Epithelial cell of esophagus (primary cell): ENCODE data around the gene CYP27A1.
"Not testable (repeated sequence)": the region's sequence is repeated elsewhere in the genome, so short reads cannot be mapped to it uniquely, and the experiment has no call there.

Source experiments
- DNase-seq: peaks from one replicate; pipeline ENCODE4 v3.0.0; 2010; ENCODE audit warnings: low read depth
- H3K4me3 ChIP-seq: 2 replicates; pipeline ENCODE4 v1.5.1; 2011; ENCODE audit warnings: mild to moderate bottlenecking, low read length, control low read depth
- TF ChIP-seq, protein P1 (sequence below): IDR thresholded peaks from 2 replicates; pipeline ENCODE4 v1.5.1; 2011; ENCODE audit warnings: low read depth, mild to moderate bottlenecking, low read length, control low read depth, inconsistent platforms; ENCODE audit not compliant: insufficient read depth; ENCODE audit errors: missing control alignments

Gene CYP27A1

DNA sequence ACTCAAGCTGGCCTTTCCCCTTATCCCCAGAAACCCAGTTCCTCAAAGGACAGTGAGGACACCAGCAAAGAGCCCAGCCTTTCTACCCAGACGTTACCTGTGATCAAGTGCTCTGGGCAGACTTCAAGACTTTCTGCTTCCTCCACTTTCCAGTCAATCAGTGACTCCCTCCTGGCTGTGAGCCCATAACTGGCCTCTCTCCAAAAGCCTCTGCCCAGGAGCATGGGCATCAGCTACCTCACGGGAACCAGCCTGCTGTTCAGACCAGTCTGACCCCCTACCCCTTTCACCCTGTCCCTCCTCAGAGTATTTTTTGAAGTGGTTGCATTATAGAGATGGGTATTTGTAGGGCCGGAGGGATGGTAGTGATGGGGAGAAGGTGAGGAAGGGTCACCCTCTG lies 27.7 kb upstream of the CYP27A1 start:
- no peak for DNase-seq
- no peak overlapping the region for H3K4me3 ChIP-seq
- TF ChIP-seq, protein P1, sequence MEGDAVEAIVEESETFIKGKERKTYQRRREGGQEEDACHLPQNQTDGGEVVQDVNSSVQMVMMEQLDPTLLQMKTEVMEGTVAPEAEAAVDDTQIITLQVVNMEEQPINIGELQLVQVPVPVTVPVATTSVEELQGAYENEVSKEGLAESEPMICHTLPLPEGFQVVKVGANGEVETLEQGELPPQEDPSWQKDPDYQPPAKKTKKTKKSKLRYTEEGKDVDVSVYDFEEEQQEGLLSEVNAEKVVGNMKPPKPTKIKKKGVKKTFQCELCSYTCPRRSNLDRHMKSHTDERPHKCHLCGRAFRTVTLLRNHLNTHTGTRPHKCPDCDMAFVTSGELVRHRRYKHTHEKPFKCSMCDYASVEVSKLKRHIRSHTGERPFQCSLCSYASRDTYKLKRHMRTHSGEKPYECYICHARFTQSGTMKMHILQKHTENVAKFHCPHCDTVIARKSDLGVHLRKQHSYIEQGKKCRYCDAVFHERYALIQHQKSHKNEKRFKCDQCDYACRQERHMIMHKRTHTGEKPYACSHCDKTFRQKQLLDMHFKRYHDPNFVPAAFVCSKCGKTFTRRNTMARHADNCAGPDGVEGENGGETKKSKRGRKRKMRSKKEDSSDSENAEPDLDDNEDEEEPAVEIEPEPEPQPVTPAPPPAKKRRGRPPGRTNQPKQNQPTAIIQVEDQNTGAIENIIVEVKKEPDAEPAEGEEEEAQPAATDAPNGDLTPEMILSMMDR = no peak

DNA sequence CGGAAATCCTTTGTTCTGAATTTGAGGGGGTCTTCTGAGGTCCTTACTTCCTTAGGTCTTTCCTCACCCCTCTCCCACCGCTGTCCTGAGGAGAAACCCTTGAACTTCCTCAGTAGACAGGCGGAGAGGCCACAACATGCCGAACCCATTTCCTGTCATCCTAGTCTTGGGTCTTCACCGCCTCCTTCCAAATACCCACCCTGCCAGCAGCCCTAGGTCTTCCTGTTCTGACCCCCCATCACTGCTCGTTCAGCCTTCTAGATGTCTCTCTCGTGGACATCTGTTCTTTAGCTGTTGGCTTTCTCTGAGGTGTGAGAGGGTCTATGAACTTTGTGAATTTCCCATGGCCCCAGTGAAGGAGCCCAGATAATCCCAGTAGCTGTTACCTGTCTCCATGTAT lies 27.2 kb upstream of the CYP27A1 start:
- no peak overlapping the region for H3K4me3 ChIP-seq
- TF ChIP-seq, protein P1 = no peak
- DNase-seq = no peak

DNA sequence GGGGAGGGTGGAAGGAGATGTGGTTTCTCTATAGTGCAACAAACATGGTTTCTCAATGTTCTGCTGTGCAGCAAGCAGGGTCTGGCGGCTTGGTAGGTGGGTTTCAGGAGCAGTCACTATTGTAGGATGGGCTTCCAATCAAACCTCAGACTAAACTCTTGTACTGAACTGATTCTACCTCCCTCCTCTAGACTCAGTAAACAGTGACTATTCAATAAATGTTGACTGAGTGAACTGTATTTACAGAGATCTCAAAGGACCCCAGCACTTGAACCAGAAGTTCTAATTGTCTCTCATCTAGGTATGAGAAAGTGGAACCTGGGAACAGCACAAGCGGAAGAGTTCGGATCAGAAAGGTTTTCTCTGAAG lies 26.8 kb upstream of the CYP27A1 start:
- TF ChIP-seq, protein P1 = no peak
- H3K4me3 ChIP-seq = no peak overlapping the region
- DNase-seq = no peak

DNA sequence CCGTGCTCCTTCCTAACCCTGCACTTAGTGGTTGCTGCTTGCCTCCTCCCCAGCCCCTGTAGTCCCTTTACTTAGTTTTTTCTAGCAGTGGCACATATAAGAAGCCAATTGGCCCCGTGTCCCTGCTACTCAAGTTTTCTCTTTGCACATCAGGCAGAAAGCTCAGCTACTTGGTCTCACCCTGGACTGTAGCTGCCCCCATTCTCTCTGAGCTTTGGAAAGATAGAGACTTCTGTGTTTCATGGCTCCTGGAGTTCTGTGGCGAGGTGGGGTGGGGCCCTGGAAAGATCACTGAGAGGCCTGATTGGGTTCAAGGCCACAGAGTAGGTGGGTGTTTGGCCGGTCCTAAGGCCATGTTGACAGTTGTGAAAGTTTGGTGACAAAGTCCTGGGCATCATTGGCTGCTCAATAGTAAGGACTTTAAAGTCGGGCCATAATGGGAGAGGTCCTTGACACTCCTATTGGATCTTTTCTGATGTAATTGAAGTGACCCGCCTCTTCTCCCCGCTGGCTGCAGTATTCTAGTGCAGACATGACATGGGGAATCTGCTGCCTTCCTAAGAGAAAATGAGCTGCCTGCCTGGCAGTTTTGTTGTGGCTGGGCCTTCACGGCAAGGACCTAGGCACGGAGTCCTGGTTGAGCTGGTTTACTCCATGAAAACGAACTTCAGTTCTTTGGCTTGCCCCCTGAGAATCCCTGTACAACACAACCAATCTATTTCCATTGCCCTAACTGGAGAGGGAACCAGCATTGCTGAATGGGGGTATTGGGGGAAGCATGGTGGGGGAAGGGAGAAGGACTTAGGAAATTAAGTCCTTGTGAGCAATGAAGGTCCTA lies 26.2 kb upstream of the CYP27A1 start:
- no peak overlapping the region for H3K4me3 ChIP-seq
- no peak for DNase-seq
- TF ChIP-seq, protein P1 = no peak

DNA sequence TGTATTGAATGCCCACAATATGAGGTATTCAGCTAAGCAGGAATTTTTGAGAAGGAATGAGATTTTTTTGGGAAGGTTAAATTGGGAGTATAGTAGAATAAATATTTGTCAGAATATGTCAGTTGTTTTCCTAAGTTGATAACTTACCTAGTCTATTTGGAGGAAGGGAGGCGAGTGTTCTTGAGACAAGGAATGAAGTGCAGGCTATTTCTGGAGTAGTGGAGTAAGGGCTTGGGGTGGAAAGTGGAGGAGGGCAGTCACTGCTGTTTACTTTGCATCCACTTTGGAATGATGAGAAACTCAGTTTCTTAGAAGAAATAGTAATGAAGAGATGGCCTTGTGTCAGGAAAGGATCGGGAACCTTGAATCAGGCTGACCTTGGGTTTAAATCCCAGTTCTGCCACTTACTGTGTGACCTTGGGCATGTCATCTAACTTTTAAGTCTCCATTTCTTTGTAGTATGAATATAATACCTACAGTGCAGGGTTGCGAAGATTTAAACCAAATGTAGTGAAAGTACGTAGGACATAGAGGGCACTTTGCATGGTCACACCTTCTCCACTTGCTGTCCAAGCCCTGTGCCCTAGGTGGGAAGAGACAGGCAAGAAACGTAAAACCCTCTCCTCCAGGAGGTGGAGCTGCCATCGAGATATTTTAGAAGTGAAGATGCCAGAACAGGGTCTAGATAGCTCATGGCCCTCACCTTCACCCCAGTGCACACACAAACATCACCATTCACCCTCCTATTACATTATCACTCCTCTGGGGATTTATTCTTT lies 25.2 kb upstream of the CYP27A1 start:
- H3K4me3 ChIP-seq = no peak overlapping the region
- TF ChIP-seq, protein P1 = no peak
- DNase-seq = no peak

DNA sequence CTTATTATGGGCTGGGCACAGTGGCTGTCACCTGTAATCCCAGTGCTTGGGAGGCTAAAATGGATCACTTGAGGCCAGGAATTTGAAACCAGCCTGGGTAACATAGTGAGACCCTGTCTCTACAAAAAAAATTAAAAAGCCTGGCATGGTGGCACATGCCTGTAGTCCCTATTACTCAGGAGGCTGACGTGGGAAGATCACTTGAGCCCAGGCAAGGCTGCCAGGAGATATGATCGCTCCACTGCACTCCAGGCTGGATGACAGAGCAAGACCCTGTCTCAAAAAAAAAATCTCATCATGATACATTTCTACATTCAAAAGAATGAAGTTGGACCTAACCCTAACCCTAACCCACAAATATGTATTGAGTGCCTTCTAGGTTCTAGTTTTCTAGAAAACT lies 20.2 kb upstream of the CYP27A1 start:
- TF ChIP-seq, protein P1 = no peak
- H3K4me3 ChIP-seq = no peak overlapping the region
- DNase-seq = no peak

DNA sequence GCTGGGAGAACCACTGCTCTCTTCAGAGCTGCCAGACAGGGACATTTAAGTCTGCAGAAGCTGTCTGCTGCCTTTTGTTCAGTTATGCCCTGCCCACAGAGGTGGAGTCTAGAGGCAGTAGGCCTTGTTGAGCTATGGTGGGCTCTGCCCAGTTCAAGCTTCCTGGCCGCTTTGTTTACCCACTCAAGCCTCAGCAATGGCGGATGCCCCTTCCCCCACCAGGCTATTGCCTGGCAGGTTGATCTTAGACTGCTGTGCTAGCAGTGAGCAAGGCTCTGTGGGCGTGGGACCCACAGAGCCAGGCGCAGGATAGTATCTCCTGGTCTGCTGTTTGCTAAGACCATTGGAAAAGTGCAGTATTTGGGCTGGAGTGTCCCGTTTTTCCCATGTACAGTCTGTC lies 9.2 kb upstream of the CYP27A1 start:
- not testable (repeated sequence) for H3K4me3 ChIP-seq, DNase-seq
